ENCODE results near the gene SPTBN1. TPM values are rescaled to one million over a fixed set of nuclear protein-coding genes. Genes with fewer than 3 reads are reported as not detected.

The SPTBN1 gene
- total and polyA plus RNA-seq, 2 of the 13 experiments (the other 11 are each of a cell fraction or from before 2014, with no cell fraction given): 123 to 299 TPM

- TF ChIP-seq BRF2 (CRISPR knock-in tag; IDR thresholded peaks at IDR 0.05) (no peak; the same call in 1 of the 2 replicates), GZF1 (CRISPR knock-in tag; IDR thresholded peaks at IDR 0.05) (no peak), ZNF225 (CRISPR knock-in tag; IDR thresholded peaks at IDR 0.05) (peak; percentile 47; the same call in 1 of the 2 replicates), ZBTB7A (CRISPR knock-in tag; IDR thresholded peaks at IDR 0.05) (peak; percentile 41; the same call in 1 of the 2 replicates), MED1 (CRISPR knock-in tag; IDR thresholded peaks at IDR 0.05) (peak; percentile 42; the same call in 1 of the 2 replicates), ZSCAN31 (CRISPR knock-in tag; IDR thresholded peaks at IDR 0.05; ENCODE audit: low read depth) (no peak), PHF8 (CRISPR knock-in tag; IDR thresholded peaks at IDR 0.05) (peak; percentile 48), SNAPC4 (CRISPR knock-in tag; IDR thresholded peaks at IDR 0.05) (0 out of 2 replicates have a peak, but pooled peaks have one; percentile 56), ZNF557 (CRISPR knock-in tag; IDR thresholded peaks at IDR 0.05) (peak; percentile 41; the same call in 1 of the 2 replicates), PHF5A (CRISPR knock-in tag; IDR thresholded peaks at IDR 0.05; ENCODE audit: low read depth, unreplicated experiment) (no peak), ZNF263 (CRISPR knock-in tag; IDR thresholded peaks at IDR 0.05) (no peak), KLF13 (CRISPR knock-in tag; IDR thresholded peaks at IDR 0.05) (0 out of 2 replicates have a peak, but pooled peaks have one; percentile 24), MYC (CRISPR knock-in tag; IDR thresholded peaks at IDR 0.05; ENCODE audit: borderline replicate concordance) (peak; percentile 19; the same call in 1 of the 2 replicates), ZNF335 (CRISPR knock-in tag; IDR thresholded peaks at IDR 0.05) (0 out of 2 replicates have a peak, but pooled peaks have one; percentile 80), SP2 (CRISPR knock-in tag; IDR thresholded peaks at IDR 0.05) (peak; percentile 30; the same call in 1 of the 2 replicates), ZNF710 (CRISPR knock-in tag; IDR thresholded peaks at IDR 0.05; ENCODE audit: borderline replicate concordance) (no peak), ARHGAP35 (CRISPR knock-in tag; IDR thresholded peaks at IDR 0.05; ENCODE audit: borderline replicate concordance) (peak; percentile 55; the same call in 1 of the 2 replicates), GATAD1 (CRISPR knock-in tag; IDR thresholded peaks at IDR 0.05) (0 out of 2 replicates have a peak, but pooled peaks have one; percentile 26), NAIF1 (CRISPR knock-in tag; IDR thresholded peaks at IDR 0.05; ENCODE audit: borderline replicate concordance) (no peak), ZNF580 (CRISPR knock-in tag; IDR thresholded peaks at IDR 0.05; ENCODE audit: borderline replicate concordance, low read depth) (no peak), FOXC1 (CRISPR knock-in tag; IDR thresholded peaks at IDR 0.05; ENCODE audit: borderline replicate concordance) (peak; percentile 68)
These were observed 102.3 kb downstream of the SPTBN1 start (continued) for GRCh38 chr2:54558188-54559005.
